IPS-18a (cell line): ENCODE measurements around the gene SEC31B.

Experiments used
- H3K27ac ChIP-seq: one replicate; pipeline ENCODE4 v1.5.1; 2013; ENCODE audit warnings: low read length
- H3K27me3 ChIP-seq: one replicate; pipeline ENCODE4 v1.6.1; 2013; ENCODE audit warnings: mild to moderate bottlenecking, low read length; ENCODE audit not compliant: control insufficient read depth, insufficient read depth
- H3K36me3 ChIP-seq: one replicate; pipeline ENCODE4 v1.6.1; 2013; ENCODE audit warnings: low read depth, low read length; ENCODE audit not compliant: control insufficient read depth
- H3K4me1 ChIP-seq: one replicate; pipeline ENCODE4 v1.6.1; 2013; ENCODE audit warnings: low read depth, low read length; ENCODE audit not compliant: control insufficient read depth
- H3K4me3 ChIP-seq: one replicate; pipeline ENCODE4 v1.5.1; 2013; ENCODE audit warnings: low read length
- H3K9ac ChIP-seq: one replicate; pipeline ENCODE4 v1.6.1; 2013; ENCODE audit warnings: mild to moderate bottlenecking, low read length, moderate library complexity
- H3K9me3 ChIP-seq: one replicate; pipeline ENCODE4 v1.6.1; 2013; ENCODE audit warnings: low read depth, low read length; ENCODE audit not compliant: control insufficient read depth

The SEC31B gene

GRCh38 chr10:100508266-100508665, 11.4 kb downstream of the SEC31B start:
- H3K4me3 ChIP-seq: no peak overlapping the region
- no peaks in the 10 kb centered on the region for H3K4me1 ChIP-seq
- no peaks in the 10 kb centered on the region for H3K9me3 ChIP-seq
- no peaks in the 10 kb centered on the region for H3K36me3 ChIP-seq
- no peak overlapping the region for H3K9ac ChIP-seq
- H3K27me3 ChIP-seq: peaks cover 14% of the 10 kb centered on the region
- no peak overlapping the region for H3K27ac ChIP-seq

- Histone ChIP-seq H3K4me3 (no peak overlapping the region), H3K27ac (no peak overlapping the region), H3K4me1 (no peaks in the 10 kb centered on the region), H3K36me3 (no peaks in the 10 kb centered on the region), H3K9me3 (no peaks in the 10 kb centered on the region), H3K9ac (no peak overlapping the region), H3K27me3 (peaks cover 14% of the 10 kb centered on the region)
Measured at GRCh38 chr10:100507357-100507732, 12.3 kb downstream of the SEC31B start.

GRCh38 chr10:100506596-100507356, 12.9 kb downstream of the SEC31B start:
- Histone ChIP-seq H3K27ac (no peak overlapping the region), H3K9ac (no peak overlapping the region), H3K4me3 (no peak overlapping the region), H3K9me3 (no peaks in the 10 kb centered on the region), H3K27me3 (peaks cover 14% of the 10 kb centered on the region), H3K4me1 (no peaks in the 10 kb centered on the region), H3K36me3 (no peaks in the 10 kb centered on the region)

- Histone ChIP-seq H3K27me3 (peaks cover 14% of the 10 kb centered on the region), H3K4me3 (no peak overlapping the region), H3K27ac (no peak overlapping the region), H3K36me3 (no peaks in the 10 kb centered on the region), H3K4me1 (no peaks in the 10 kb centered on the region), H3K9ac (no peak overlapping the region), H3K9me3 (no peaks in the 10 kb centered on the region)
Measured at GRCh38 chr10:100505164-100505563, 14.5 kb downstream of the SEC31B start.

DNA sequence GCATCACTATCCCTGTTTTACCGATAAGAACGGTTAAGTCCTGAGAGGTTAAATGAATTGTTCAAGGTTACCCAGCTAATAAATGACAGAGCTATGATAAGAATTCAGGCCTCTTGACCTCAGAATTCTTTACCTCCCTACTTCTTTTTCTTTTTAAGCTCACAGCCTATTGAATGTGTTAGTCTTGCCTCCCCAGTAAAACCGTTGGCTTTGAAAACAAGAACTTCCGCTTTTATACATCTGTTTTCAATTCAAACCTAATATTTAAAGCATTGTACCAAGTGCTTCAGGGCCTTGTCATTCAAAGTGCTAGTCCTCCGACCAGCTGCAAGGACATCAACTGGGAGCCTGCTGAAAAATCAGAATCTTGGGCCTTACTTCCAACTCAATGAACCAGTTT, 15.6 kb downstream of the SEC31B start:
- Histone ChIP-seq H3K9me3 (no peaks in the 10 kb centered on the region), H3K4me3 (no peak overlapping the region), H3K27me3 (peaks cover 14% of the 10 kb centered on the region), H3K27ac (no peak overlapping the region), H3K9ac (no peak overlapping the region), H3K36me3 (no peaks in the 10 kb centered on the region), H3K4me1 (no peaks in the 10 kb centered on the region)

DNA sequence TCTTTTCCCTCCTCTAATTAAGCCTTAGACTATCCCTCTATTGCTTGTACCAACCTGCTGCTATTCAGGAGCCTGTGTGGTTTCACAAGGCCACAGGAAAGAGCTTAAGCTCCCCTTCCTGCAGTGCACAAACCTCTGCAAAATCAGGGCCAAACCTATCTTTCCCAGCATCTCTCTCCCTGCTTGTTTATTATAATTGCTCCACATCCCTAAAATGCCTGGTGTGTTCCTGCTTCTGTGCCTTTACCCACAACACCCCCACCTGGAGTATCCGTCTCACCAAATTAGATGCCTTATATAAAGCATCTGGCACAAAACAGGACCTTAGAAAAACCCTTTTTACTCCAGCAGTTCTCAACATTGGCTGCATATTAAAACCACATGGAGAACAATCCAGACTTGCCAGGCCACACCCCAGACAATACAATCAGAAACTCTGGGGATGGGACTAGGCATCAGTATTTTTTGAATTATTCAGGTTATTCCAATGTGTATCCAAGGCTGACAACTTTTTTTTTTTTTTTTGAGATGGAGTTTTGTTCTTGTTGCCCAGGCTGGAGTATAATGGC, 16.7 kb downstream of the SEC31B start:
- Histone ChIP-seq H3K36me3 (no peaks in the 10 kb centered on the region), H3K27me3 (peaks cover 8% of the 10 kb centered on the region), H3K4me3 (no peak overlapping the region), H3K9ac (no peak overlapping the region), H3K4me1 (no peaks in the 10 kb centered on the region), H3K27ac (no peak overlapping the region), H3K9me3 (no peaks in the 10 kb centered on the region)

GRCh38 chr10:100501423-100501822, 18.2 kb downstream of the SEC31B start:
- no peak overlapping the region for H3K4me3 ChIP-seq
- H3K27ac ChIP-seq: no peak overlapping the region
- no peaks in the 10 kb centered on the region for H3K4me1 ChIP-seq
- H3K36me3 ChIP-seq: no peaks in the 10 kb centered on the region
- no peak overlapping the region for H3K9ac ChIP-seq
- H3K27me3 ChIP-seq: peaks cover 9% of the 10 kb centered on the region
- H3K9me3 ChIP-seq: no peaks in the 10 kb centered on the region

DNA sequence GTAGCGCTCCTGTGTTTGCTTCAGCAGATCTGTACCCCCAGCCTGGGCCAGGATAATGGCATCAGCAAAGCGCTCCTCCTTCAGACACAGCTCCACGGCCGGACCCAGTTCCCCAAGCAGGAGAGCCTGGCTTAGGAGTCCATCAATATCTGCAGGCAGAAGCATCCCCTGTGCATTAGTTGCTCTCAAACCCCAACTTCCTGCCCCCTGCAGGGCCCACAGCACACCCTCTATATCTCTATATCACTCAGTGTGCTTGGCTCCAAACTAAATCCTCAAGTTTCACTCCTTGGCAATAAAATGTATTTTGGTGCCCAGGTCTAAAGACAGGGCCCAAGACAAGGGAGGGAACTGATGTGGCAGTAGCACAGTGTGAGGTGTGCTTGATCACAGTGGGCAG, 21.6 kb downstream of the SEC31B start:
- H3K4me1 ChIP-seq: no peaks in the 10 kb centered on the region
- H3K27me3 ChIP-seq: peaks cover 38% of the 10 kb centered on the region
- H3K27ac ChIP-seq: no peak overlapping the region
- no peak overlapping the region for H3K9ac ChIP-seq
- no peaks in the 10 kb centered on the region for H3K9me3 ChIP-seq
- H3K36me3 ChIP-seq: no peaks in the 10 kb centered on the region
- no peak overlapping the region for H3K4me3 ChIP-seq

DNA sequence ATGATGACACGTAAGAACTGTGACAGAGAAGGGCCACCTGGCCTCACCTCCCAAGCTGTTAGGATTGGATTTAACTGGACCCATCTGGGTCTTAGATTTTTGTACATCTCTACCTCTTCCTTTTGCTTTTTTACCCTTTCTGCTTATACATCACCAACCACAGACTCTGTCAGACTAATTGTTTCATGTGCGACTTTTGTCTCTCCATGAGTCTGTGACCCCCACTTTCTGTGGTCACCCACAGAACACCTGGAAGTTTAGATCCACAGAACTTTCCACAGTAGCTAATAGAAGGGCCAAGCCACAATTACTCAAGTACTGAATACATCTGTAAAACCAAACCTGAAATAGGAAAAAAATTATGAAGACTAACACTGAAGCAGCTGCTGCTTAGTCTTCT, 23.1 kb downstream of the SEC31B start:
- Histone ChIP-seq H3K4me3 (no peak overlapping the region), H3K9me3 (no peaks in the 10 kb centered on the region), H3K36me3 (no peaks in the 10 kb centered on the region), H3K27ac (no peak overlapping the region), H3K27me3 (peaks cover 50% of the 10 kb centered on the region), H3K4me1 (no peaks in the 10 kb centered on the region), H3K9ac (no peak overlapping the region)

DNA sequence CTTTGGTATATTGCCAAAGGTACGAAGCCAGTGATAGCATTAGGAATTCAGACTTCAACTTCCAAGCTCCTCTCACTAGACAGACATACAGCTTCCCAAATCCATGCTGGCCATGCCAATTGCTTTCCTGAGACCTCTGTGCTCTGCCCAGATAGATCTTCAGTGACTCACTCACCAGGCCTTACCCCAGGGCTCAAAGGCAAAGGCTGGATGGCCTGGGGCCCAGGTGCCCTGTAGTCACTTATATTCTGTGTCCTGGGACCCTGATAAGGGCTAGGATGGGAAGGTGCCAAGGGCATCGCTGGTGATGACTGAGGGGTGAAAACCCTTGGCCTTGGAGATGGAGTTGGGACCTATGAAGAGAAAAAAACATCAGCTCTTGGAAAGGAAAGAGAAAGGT, 29.1 kb downstream of the SEC31B start:
- H3K36me3 ChIP-seq: no peaks in the 10 kb centered on the region
- no peak overlapping the region for H3K4me3 ChIP-seq
- H3K27ac ChIP-seq: no peak overlapping the region
- no peaks in the 10 kb centered on the region for H3K9me3 ChIP-seq
- no peak overlapping the region for H3K9ac ChIP-seq
- peaks cover 91% of the 10 kb centered on the region for H3K27me3 ChIP-seq
- H3K4me1 ChIP-seq: peaks cover 13% of the 10 kb centered on the region

DNA sequence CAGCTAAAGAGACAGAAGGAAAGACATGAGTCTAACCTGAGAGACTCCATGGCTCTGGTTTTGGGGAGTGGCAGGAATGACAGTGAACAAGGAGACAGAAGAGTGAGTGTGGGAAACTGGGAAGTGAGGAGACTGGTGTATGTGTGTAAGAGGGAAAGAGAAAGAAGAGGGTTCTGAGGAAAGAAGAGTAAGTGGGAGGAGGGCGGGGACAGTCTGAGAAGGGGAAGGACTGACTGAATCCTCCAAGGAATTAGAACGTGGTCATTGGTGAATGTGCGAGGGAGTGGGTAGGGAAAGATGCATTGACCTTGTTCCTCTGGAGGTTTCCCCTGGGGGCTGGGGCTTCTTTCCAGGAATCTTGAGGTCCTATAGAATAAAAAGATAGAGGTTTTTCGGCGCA, 30.3 kb downstream of the SEC31B start:
- Histone ChIP-seq H3K27me3 (peaks cover 96% of the 10 kb centered on the region), H3K4me3 (no peak overlapping the region), H3K4me1 (peaks cover 25% of the 10 kb centered on the region), H3K27ac (no peak overlapping the region), H3K9me3 (no peaks in the 10 kb centered on the region), H3K36me3 (no peaks in the 10 kb centered on the region), H3K9ac (no peak overlapping the region)

DNA sequence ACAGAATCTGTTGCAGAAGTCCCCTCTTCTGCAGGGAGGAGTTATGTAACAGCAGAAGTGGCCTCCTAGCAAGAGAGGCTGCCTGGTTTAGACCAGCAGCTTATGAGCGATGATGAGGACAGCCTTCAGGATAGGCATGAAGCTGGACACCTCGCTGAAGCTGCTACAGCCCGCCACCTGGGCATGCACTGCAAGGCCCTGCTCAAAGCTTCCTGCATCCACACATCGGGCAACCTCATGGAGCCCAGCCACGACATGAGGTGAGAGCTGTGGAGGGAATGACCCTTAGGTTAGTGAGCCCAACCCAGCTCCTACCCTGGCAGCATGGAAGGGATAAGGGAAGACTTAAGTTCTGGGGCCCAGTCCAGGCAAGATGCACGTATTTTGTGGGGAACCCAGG, 32.1 kb downstream of the SEC31B start:
- Histone ChIP-seq H3K4me1 (peaks cover 32% of the 10 kb centered on the region), H3K27ac (no peak overlapping the region), H3K4me3 (no peak overlapping the region), H3K27me3 (peaks cover 99% of the 10 kb centered on the region), H3K36me3 (no peaks in the 10 kb centered on the region), H3K9ac (no peak overlapping the region), H3K9me3 (no peaks in the 10 kb centered on the region)
